Measurements from ENCODE around the gene LGALS3BP. TPM values are rescaled to one million over a fixed set of nuclear protein-coding genes. Genes with fewer than 3 reads are reported as not detected.
"Not testable (repeated sequence)": the region's sequence is repeated elsewhere in the genome, so short reads cannot be mapped to it uniquely, and the experiment has no call there.

LGALS3BP gene
- total and polyA plus RNA-seq, 2 of the 8 experiments (the other 6 are each of a cell fraction or from before 2014, with no cell fraction given), result 56.1 to 61.6 TPM

DNA sequence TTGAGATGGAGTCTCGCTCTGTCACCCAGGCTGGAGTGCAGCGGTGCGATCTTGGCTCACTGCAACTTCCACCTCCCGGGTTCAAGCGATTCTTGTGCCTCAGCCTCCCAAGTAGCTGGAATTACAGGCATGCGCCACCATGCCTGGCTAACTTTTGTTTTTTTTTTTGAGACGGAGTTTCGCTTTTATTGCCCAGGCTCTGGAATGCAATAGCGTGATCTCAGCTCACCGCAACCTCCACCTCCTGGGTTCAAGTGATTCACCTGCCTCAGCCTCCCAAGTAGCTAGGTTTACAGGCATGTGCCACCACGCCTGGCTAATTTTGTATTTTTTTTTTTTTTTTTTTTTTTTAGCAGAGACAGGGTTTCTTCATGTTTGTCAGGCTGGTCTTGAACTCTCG, 34.3 kb downstream of the LGALS3BP start:
- H3K4me3 ChIP-seq (ENCODE audit: extremely low read depth in 1 of 4, insufficient read depth in 2 of 4, low read depth in 3 of 4, low read length in 4 of 4); H4K20me1 ChIP-seq (replicated peaks in 1 of 2; ENCODE audit: control insufficient read depth in 1 of 2, insufficient read depth in 2 of 2, low read length in 2 of 2); H2BK120ac ChIP-seq (replicated peaks; ENCODE audit: low read depth, low read length); POLR2A ChIA-PET (ENCODE audit: partially characterized antibody); DNase-seq (ENCODE audit: low read depth in 1 of 2, low spot score in 2 of 2); H2BK15ac ChIP-seq (ENCODE audit: low read length); H3K36me3 ChIP-seq (ENCODE audit: control insufficient read depth in 2 of 4, insufficient read depth in 4 of 4, low read length in 3 of 4); H2AFZ ChIP-seq (ENCODE audit: low read length); H3K9ac ChIP-seq (replicated peaks in 1 of 4; ENCODE audit: extremely low read depth in 1 of 4, low read depth in 3 of 4, low read length in 3 of 4); H4K91ac ChIP-seq (replicated peaks; ENCODE audit: insufficient read length, low read length); H3K4me1 ChIP-seq (replicated peaks in 1 of 4; ENCODE audit: control insufficient read depth in 3 of 4, insufficient read depth in 4 of 4, low read length in 3 of 4); H3K23ac ChIP-seq (ENCODE audit: insufficient read length); H3K18ac ChIP-seq (ENCODE audit: extremely low read depth, low read length); H3K27ac ChIP-seq (ENCODE audit: low read depth, low read length); H3K9me3 ChIP-seq (ENCODE audit: insufficient read depth in 2 of 2, low read depth in 1 of 2, low read length in 1 of 2); H3K4ac ChIP-seq (replicated peaks; ENCODE audit: insufficient read length, low read depth, low read length); H3K27me3 ChIP-seq (replicated peaks in 1 of 4; ENCODE audit: control insufficient read depth in 3 of 4, extremely low read depth in 1 of 4, insufficient read depth in 3 of 4, low read length in 3 of 4); H3K79me2 ChIP-seq (ENCODE audit: control insufficient read depth in 1 of 2, insufficient read depth in 2 of 2, low read length in 2 of 2); H3K56ac ChIP-seq (replicated peaks; ENCODE audit: insufficient read length, low read depth, low read length); H2BK20ac ChIP-seq (ENCODE audit: low read length); H3K14ac ChIP-seq (ENCODE audit: insufficient read length); H4K8ac ChIP-seq (ENCODE audit: extremely low read depth, insufficient read depth, low read length); FAIRE-seq; H4K5ac ChIP-seq (ENCODE audit: insufficient read length, low read depth, low read length); H2BK5ac ChIP-seq (ENCODE audit: low read depth, low read length); H3K79me1 ChIP-seq (ENCODE audit: low read depth, low read length); H3K23me2 ChIP-seq (ENCODE audit: low read depth, low read length); H3K4me2 ChIP-seq (ENCODE audit: insufficient read depth in 1 of 2, low read depth in 2 of 2, low read length in 2 of 2); H2AK5ac ChIP-seq (ENCODE audit: low read depth, low read length); H2BK12ac ChIP-seq (ENCODE audit: low read depth, low read length): not testable (repeated sequence)
- CTCF ChIA-PET (ENCODE audit: partially characterized antibody), result interaction anchor here (1.2 kb wide), 1 partner anchor 7 kb away, joined by 3 read pairs; no protein-coding TSS in a partner anchor
- WGBS, 2 experiments (ENCODE audit: extremely low coverage in 1 of 2, insufficient coverage in 1 of 2, insufficient read length in 1 of 2, insufficient replicate concordance in 2 of 2, low coverage in 1 of 2, low lambda C conversion rate in 2 of 2, missing lambda C conversion rate in 1 of 2), result 92% methylated on average over 12 of the region's 12 CpGs; no CpG with 5 or more reads in 1 of the 2 experiments

Data from H1 (cell line).